ENCODE results near the gene RPS14. TPM values are rescaled to one million over a fixed set of nuclear protein-coding genes. Genes with fewer than 3 reads are reported as not detected.
"Not testable (repeated sequence)": the region's sequence is repeated elsewhere in the genome, so short reads cannot be mapped to it uniquely, and the experiment has no call there.

The RPS14 gene
- total RNA-seq, 1 experiment from 2014 or later: 4,447 TPM

DNA sequence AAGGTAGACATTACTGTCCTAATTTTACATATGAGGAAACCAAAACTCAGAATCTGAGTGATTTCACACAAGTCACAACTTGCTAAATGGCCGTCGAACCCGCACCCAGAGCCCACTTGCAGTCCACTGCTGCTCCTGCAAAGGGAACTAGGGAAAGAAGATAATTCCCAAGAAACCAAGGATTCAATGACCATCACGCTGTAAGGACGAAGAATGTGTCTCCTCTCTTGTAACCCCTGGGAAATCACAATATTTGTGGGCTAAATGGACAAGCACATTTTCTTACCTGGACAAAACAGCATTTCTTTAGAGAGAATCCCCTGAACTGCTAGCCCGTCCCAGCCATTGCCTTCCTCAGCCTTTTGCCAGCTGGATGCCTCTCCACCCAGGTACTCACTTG is 2.4 kb downstream of the RPS14 start:
- DNase-seq (ENCODE audit: extremely low read depth, low read depth): no peak

DNA sequence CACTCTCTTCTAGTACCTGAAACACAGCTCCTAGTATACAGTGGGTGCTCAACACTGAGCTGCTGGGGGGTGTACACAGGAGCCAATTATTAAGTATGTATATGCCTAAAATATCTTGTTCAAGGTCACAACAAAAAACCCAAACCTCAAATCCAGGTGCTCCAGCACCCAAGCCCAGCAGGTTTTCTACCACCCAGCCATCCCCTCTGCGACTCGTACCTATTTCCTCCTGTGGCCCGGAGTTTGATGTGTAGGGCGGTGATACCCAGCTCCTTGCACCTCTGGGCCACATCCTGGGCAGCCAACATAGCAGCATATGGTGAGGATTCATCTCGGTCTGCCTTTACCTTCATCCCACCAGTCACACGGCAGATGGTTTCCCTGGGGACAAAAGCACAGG is 3.0 kb downstream of the RPS14 start:
- DNase-seq (ENCODE audit: extremely low read depth, low read depth): no peak

DNA sequence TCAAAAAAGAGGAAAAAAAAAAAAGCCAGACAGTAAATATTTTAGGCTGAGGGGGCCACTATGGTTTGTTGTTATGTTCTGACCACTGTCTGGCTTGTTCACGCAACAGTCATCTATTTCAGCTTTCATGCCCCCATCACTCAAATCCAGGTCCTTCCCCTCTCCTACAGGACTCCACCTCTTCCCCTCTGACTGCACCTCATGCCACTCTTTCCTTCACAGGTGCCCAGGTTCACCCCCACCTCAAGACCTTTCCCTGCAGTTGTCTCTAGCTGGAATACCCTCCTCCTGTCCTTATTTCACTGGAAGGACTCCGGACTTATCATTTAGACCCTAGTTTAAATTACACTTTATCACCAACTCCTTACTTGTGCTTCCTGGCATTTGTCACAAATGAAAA is 3.5 kb downstream of the RPS14 start:
- DNase-seq (ENCODE audit: extremely low read depth, low read depth): no peak

DNA sequence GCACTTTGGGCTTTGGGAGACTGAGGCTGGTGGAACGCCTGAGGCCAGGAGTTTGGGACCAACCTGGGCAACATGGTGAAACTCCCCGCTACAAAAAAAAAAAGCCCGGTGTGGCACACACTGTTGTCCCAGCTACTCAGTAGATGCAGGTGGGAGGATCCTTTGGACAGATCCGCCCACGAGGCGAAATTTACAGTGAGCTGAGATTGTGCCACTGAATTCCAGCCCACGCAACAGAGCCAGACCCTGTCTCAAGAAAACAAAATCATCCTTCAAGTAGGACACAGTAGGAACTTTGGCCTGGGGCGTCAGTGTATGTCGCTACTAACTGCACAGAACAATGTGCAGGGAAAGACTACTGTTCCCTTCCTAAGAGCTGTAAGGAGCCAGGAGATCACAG is 4.8 kb downstream of the RPS14 start:
- DNase-seq (ENCODE audit: extremely low read depth, low read depth): no peak

DNA sequence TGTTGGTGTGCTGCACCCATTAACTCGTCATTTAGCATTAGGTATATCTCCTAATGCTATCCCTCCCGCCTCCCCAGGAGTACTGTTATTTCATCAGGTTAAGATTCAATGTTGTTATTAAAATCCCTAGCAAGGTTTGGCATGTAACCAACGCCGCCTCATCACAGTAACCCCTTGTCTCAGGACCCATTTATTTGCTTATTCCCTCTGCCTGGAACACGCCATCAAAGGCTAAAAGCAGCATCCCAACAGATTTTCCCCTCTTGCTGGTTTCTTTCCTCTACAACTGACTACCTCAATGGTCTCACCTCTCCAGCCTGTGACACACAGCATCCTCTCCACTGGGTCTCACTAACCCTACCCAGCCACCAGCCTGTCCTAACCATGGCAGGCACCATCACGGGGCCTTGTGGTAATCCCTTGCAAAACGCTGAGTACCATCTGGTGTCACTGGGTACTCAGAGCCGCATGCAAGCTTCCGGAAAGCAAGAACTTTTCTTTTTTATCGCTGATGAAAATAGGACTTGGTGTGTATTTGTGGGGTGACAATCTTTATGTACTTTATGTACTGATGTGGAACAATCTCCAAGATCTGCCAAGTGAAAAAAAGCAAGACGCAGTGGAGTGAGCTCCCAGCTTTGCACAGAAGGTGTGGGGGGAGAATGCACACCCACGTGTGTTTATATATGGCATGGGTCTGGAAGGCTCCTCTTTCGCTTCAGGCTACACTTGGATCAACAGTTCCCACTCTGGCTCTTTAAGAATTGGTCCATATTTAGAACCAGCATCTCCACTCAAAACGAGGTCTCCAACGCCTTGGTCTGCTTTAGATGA is 6.1 kb downstream of the RPS14 start:
- no peak for DNase-seq (ENCODE audit: extremely low read depth, low read depth)

DNA sequence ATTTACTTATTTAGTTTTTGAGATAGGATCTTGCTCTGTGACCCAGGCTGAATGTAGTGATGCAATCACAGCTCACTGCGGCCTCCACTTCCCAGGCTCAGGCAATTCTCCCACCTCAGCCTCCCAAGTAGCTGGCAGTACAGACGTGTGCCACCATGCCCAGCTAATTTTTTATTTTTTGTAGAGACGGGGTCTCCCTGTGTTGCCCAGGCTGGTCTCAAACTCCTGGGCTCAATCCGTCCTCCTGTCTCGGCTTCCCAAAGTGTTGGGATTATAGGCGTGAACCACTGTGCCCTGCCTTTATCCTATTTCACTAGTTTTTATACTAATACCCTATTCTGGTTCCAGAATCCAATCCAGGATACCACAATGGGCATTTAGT is 6.8 kb downstream of the RPS14 start:
- DNase-seq (ENCODE audit: extremely low read depth, low read depth): no peak

DNA sequence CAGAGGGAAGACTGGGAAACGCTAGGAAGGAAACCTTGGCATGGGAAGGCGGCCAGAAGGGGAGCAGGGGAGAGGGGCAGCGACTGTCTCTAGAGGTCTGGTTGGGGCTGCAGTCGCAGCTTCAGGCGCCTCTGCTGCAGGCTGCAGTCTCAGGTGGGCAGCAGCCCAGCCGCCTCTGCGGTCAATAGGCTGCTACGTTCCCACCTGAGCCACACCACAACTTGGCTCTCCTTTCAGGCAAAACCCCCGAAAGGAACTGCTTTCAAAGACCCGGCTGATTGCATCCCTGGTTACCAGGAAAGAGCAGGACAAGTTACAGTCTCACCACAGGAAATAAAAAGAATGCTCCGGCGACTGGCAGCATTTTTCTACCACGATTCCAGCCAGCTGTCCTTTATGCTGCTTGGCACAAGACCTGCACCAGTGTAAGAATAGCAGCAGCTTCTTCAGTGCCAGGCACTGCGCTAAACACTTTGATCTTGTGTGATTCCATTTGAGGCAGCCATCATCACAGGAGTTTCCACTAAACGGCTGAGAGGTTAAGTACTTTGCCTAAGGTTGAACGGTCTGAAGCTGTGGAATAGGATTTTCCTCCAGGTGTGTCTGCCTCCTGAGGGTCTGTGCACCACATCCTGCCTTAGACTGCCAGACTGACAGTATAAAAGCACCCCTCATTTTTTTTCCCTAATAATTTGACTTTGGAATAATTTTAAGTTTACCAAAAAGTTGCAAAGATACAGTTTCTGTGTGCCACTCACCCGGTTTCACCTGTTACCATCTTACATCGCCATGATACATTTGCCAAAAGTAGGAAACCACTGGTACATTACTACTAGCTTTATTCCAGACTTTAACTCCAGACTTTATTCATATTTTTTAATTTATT is 7.5 kb downstream of the RPS14 start:
- DNase-seq (ENCODE audit: extremely low read depth, low read depth): no peak

DNA sequence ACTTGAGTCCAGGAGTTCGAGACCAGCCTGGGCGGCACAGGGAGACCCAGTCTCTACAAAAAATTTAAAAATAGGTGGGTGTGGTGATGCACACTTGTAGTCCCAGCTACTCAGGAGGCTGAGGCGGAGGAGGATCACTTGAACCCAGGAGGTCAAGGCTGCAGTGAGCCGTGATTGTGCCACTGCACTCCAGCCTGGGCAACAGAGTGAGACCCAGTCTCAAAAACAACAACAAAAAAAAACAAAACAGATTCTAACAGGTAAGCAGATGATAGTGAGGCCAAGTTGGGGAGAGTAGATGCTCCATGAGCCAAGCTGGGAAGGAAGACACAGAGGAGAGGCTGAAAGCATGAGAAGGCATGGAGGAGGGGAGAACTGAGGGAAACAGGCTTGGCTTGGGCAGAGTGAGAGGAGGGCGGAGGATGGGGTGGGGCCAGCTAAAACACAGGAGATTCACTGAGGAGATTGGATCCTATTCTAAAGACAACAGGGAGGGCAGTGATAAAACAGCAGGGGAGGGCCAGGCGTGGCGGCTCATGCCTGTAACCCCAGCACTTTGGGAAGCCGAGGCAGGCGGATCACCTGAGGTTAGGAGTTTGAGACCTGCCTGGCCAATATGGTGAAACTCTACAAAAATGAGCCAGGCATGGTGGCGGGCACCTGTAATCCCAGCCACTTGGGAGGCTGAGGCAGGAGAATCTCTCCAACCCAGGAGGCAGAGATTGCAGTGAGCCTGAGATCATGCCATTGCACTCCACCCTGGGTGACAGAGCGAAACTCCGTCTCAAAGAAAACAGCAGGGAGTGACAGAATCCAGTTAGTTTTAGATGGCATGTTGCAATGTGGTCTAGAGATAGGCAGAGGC is 8.4 kb downstream of the RPS14 start:
- DNase-seq (ENCODE audit: extremely low read depth, low read depth): no peak

DNA sequence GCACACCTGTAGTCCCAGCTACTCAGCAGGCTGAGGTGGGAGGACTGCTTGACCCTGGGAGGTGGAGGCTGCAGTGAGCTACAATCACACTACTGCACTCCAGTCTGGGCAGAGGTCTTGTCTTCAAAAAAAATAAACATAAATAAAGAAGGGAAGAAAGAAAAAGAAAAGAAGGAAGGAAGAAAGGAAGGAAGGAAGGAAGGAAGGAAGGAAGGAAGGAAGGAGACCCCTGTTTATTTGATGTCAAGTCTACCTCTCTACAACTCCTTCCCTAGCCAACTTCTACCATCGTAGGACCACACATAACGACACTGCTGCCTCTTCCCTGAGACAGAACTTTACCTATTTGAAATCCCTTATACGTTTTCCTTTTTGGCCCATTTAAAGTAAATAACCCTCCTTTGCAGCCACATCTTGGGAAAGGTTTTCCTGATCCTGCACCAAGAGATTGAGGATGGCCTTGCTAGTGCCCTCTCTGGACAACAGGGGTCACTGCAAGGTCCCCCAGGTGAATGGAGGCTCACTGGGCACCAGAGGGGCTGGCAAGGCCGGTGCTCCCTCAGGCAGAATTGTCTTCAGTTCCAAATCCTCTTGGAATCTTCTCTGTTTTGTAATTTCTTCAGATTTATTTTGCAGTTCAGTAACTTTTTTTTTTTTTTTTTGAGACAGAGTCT is 10.5 kb downstream of the RPS14 start:
- DNase-seq (ENCODE audit: extremely low read depth, low read depth): peak; percentile 39

DNA sequence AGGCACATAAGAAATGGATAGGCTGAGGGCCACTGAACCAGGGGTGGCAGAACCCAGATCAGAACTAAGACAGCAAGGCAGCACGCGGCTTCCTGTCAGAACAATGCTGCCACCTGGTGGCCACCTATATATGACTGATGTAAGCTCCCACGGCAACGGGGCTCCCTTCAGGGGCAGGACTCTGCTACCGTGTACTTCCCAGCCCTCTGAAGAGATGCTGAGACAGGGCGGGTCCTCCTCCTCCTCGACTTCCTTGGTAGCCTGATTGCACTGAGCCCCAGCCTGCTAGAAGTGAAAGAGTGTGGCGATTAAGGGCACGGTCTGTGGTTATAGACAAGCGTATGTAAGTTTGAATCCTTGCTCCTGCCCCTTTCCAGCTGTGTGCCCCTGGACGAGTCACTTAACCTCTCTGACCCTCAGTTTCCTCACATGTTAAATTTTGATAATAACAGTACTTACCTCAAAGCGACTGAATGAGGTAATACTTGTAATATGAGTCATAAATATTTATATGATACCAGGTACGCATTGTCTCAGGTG is 13.3 kb downstream of the RPS14 start:
- peak; percentile 84 for DNase-seq (ENCODE audit: extremely low read depth, low read depth)

DNA sequence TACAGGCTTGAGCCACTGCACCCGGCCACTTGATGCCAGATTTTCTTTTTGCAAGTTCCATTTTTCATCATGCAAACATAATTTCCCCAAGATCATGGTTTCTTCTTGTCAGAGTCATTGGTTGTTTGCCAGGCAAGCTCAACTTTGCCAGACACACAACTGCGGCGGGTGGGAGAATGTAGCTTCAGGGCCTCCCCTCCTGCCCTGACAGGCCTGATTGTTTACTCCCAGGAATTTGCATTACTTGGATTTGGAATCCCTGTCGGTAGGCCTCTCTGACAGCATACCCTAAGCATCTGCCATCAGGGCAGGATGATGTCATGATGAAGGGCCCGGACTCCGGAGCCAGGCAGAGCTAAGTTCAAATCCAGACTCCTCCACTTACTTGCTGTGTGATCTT is 15.1 kb downstream of the RPS14 start:
- no peak for DNase-seq (ENCODE audit: extremely low read depth, low read depth)

DNA sequence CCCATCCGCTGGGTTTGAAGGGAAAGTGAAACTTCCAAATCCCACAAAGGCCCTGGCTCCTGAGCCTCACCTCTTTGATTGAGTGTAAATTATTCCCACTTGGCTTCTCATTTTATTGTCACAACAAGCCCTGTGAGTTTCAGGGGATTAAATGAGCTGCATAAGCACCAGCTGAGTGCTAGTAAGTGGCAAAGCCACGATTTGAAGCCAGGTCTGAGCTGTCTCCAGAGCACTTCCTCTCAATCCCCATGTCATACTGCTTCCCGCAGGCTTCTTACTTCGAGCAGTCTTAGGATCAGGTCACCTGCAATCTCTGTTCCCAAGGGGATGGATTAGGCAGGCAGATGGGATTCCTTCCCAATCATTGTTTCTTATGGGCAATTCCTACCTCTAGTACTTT is 18.0 kb downstream of the RPS14 start:
- no peak for DNase-seq (ENCODE audit: extremely low read depth, low read depth)

DNA sequence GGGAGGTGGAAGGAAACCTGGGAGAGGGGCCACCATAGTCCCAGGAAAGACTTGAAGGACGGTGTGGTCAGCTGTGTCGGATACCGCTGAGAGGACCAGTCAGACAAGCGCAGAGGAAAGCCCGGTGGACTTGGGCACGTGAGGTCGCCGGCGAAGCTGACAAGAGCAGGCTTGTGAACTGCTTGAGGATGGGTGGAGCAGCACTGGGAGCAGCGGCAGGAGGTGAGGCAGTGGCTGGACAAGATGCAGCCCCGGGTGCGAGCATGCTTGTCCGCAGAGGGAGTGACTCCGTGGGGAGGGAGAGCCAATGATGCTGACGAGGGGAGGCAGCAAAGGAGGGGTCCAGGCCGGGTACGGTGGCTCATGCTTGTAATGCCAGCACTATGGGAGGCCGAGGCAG is 18.5 kb downstream of the RPS14 start:
- DNase-seq (ENCODE audit: extremely low read depth, low read depth): no peak

DNA sequence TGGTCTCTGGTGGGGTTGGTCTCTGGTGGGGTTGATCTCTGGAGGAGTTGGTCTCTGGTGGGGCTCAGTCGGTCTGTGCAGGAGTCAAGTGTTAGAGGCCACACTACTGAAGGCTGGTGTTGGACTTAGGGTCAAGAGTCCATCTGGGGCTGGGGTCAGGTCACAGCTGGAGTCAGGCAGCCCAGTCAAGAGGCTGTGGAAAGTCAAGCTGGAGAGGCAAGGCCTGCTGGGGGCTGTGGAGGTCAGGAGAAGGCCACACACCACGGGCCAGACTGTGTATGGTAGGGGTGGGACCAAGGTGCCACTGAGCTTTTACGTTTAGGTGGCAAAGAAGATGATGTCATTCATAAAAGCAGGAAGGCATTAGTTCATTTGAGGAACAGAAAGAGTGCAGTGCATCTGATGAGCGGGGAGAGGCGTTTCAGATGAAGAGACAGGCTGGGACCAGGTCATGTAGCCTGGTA is 20.1 kb downstream of the RPS14 start:
- no peak for DNase-seq (ENCODE audit: extremely low read depth, low read depth)

DNA sequence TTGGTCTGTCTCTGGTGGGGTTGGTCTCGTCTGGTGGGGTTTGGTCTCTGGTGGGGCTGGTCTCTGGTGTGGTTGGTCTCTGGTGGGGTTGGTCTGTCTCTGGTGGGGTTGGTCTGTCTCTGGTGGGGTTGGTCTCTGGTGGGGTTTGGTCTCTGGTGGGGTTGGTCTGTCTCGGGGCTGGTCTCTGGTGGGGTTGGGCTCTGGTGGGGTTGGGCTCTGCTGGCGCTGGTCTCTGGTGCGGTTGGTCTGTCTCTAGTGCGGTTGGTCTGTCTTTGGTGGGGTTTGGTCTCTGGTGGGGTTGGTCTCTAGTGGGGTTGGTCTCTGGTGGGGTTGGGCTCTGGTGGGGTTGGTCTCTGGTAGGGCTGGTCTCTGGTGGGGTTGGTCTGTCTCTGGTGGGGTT is 20.6 kb downstream of the RPS14 start:
- DNase-seq (ENCODE audit: extremely low read depth, low read depth): no peak

DNA sequence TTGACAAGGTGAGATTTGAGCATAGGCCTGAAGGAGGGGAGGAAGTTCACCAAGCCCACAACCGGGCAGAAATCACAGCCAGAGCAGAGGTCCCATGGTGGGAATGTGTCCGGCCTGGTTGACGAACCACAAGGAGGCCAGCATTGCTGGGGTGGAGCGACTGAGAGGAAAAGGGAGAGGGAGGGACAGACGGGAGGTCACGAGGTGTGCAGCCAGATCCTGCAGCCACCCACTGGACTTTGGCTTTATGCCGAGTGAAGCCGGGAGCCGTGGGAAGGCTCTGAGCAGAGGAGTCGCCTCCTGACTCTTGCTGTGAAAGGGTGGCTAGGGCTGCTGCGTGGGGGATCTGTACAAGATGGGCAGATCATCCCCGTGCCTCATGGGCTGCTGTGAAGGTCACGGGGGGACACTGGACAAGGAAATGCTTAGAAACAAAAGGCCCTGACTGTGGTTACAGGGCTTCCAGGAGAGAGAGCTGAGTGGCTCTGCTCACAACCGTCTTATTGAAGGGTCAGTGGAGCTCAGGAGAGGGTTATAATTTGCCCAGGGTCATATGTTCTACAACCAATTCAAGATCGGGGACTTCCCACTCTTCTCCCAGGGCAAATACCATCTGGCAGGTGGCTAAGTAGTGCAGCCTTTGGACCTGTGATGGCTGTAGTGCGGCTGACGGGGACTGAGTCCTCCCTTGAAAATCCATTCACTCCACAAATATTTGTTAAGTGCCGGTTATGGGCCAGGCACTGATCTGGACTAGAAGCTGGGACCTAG is 21.2 kb downstream of the RPS14 start:
- no peak for DNase-seq (ENCODE audit: extremely low read depth, low read depth)

DNA sequence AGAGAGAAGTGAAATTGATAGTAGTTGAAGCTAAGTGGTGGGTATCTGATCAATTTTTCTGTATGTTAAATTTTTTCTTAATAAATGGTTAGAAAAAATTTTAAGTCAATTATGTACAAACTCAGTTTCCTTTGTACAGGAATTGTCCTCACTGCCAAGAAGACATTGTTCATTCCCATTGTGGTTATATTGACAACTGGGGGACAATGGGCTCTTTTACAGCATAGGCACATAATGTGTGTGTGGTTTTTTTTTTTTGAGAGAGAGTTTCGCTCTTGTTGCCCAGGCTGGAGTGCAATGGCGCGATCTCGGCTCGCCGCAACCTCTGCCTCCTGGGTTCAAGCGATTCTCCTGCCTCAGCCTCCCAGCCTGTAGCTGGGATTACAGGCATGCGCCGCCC is 23.4 kb downstream of the RPS14 start:
- not testable (repeated sequence) for DNase-seq (ENCODE audit: extremely low read depth, low read depth)

DNA sequence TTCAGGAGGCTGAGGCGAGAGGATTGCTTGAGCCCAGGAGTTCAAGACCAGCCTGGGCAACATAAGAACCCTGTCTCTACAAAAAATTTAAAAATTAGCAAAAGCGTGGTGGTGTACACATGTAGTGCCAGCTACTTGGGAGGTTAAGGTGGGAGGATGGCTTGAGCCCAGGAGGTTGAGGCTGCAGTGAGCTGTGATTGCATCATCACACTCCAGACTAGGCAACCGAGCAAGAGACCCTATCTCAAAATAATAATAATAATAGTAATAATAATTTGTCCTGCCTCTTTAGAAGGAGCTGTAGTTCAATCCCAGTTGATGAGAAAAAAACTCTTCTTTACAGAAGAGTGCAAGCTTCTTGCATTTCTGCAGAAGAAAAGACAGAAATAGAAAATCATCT is 26.8 kb downstream of the RPS14 start:
- DNase-seq (ENCODE audit: extremely low read depth, low read depth): no peak

DNA sequence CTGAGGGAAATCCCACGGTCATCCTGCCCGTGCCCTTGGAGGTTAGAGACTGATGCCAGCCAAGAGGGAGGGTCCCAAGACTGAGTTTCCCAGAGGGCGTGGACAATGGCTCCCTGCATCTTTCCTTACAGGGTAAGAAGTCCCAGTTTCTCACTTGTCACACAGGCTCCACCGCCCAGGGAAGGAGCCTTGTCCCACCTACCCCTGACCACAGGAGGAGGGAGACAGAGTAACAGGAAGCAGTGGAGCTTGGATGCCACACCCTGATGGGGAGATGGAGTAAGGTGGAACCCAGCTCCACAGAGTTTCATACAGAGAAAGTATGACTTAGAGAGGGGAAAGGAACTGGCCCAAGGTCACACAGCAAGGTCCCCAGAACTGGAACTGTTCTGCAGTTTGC is 27.5 kb downstream of the RPS14 start:
- DNase-seq (ENCODE audit: extremely low read depth, low read depth): no peak

Measured in NCI-H460 (cell line).